Pons (tissue), 1 donor: ENCODE data around the gene ZNF584.
"Not testable (repeated sequence)": the region's sequence is repeated elsewhere in the genome, so short reads cannot be mapped to it uniquely, and the experiment has no call there.

Experiments
- DNase-seq: peaks from one replicate; pipeline ENCODE4 v3.0.0-alpha.2; 2016; ENCODE audit warnings: low spot score

Gene ZNF584

DNA sequence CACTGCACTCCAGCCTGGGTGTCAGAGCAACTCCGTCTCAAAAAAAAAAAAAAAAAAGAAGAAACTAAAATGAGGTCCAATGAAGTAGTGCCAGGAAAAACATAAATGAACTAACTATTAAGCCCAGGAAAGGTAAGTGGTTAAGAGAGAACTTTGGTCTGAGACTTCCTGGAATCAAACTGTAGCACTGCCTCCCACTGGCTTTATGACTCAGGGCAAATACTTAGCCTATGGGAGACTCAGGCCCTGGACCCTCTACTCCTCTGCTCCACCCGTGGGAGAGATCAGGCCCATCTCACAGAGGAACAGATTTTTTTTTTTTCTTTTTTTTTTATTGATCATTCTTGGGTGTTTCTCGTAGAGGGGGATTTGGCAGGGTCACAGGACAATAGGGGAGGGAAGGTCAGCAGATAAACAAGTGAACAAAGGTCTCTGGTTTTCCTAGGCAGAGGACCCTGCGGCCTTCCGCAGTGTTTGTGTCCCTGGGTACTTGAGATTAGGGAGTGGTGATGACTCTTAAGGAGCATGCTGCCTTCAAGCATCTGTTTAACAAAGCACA, 4.5 kb upstream of the ZNF584 start:
- not testable (repeated sequence) for DNase-seq

DNA sequence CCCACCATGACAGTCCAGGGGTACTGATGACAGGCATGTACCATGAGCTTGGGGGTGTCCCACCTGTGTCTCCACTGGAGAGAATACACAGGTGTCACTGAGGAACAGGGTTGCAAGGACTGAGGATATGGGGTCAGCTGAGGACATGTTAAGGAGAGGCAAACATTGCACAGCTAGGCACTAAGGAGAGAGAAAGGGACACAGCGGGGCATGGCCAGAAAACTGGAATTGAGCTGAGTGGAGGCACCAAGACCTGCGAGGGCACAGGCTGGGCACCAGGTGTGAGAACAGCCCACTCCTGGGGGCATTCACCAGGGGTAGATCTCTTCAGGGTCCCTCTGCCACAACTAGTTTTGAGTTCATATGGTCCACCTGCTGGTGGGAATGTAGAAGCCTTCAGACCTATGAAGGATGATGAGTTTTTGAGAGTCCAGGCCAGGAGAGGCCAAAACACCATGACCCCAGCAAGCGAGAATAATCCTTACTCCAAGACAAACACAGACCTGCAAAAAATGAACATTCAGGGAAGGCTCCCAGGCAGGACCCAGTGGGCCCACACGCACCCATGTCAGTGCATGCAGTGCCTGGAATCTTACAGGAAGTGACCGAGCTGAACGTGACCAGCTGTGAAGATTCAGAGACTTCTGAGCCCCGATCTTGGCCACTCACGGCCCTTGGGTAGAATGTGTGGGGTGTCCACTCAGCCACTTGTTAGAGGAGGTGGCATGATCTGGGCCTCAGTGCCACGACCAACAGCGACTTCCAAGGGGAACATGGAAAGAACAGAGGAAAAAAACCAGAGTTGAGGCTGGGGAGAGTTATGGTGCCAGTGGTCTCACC, 1.4 kb upstream of the ZNF584 start:
- no peak for DNase-seq

DNA sequence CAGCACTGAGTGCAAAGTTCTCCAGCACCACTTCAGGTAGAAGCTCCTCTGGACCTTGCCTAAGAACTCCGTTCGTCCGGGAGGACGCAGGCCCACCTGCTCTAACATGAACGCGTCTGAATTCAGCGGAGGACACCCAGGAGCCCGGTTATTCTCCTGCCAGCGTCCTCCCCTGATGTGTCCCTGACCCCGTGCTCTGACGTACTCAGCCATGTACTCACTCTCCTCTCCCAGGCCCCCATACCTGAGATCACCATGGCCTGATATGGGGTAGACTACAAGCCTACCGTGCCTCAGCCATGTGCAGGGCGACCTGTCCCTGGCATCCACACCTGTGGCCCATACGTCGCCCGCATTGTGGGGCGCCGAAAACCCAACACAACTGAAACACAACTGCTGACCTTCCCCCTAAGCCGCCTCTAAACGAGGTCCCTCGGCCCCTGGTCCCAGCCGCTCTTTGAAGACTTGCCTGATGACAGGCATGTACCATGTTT, 744 bp upstream of the ZNF584 start:
- no peak for DNase-seq

DNA sequence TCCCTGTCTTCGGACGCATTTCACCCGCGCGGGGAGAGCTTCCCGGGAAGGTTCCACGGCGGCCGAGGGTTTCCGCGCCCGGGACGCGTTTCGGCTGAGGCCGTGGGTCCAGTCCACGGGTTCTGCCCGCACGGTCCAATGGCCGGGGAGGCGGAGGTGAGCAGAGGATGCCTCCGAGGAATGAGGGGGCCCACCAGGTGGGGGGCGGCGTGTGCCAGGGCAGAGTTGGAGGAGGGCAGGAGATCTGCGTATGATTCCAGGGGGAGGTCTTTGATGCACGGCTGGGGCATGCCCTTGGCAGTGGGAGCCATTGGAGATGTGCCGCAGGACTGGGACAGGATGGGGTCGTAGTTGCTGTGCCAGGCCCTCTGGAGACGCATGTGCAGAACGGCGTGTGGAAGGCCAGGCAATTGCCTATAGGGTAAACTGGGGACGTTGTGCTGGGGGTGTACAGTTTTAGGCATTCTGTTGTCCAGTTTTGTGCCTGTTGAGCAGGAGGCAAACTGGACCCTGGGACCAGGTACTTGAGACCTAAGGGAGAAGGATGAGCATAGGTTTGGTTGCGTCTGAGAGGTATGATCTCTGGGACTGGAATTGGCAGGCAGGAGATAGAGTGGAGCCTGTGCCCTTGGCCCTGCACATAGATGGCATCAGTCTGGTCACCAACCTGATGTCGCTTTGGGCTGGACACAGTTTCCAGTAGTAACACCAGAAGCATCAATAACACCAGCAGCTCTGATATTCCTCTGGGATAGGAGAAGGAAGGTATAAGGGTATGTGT, 751 bp downstream of the ZNF584 start:
- no peak for DNase-seq

DNA sequence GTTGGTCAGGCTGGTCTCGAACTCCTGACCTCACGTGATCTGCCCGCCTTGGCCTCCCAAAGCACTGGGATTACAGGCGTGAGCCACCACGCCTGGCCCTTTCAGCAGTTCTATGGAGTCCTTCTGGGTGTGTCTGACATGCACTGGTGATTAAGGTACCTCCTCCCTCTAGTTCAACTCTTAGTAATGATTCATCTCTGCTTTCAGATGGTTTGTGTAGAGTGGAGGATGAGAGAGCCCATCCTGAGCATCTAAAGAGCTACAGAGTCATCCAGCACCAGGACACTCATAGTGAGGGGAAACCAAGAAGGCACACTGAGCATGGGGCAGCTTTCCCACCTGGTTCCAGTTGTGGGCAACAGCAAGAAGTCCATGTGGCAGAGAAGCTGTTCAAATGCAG, 8.2 kb downstream of the ZNF584 start:
- no peak for DNase-seq

DNA sequence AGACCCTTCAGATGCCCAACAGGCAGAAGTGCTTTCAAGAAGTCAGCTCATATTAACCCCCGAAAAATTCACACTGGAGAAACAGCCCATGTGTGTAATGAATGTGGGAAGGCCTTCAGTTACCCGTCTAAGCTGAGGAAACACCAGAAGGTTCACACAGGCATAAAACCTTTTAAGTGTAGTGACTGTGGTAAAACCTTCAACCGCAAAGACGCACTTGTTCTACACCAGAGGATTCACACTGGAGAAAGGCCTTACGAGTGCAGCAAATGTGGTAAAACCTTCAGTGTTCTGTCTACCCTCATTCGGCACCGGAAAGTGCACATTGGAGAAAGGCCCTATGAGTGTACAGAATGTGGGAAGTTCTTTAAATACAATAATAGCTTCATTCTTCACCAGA, 8.6 kb downstream of the ZNF584 start:
- DNase-seq, result no peak

DNA sequence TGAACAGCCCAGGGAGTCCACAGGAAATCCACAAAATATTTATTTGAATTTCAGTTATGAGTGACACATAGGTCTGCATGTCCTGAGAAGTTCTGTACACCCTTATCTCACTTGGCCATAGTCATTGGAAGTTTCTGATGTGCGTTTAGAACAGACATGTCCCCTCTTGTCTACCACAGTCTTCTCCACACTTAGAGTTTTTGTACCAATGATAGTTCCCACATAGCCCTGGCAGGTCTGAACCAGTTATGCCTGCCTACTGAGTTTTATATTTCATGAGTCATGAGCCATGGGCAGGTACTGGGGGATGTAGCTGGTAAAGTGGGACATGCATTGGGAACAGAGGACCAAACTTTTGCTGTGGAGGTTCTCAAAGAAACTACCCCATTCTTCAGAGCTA, 20.2 kb downstream of the ZNF584 start:
- no peak for DNase-seq

DNA sequence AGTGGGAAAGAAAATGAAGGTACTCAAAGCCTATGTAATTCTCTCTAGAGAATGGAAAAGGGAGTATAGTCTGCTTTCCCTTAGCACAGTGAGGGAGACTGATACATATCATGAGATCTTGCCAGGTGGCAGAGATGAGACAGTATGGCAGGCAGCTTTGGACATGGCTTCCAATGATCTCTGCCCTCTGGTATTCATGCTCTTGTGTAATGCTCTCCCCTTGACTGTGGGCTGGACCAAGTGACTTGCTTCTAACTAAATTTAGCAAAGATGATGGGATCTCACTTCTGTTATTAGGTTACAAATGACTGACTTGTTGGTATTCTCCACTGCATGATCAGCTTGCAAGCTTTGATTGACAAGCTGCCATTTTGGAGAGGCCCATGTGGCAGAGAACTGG, 21.3 kb downstream of the ZNF584 start:
- no peak for DNase-seq

DNA sequence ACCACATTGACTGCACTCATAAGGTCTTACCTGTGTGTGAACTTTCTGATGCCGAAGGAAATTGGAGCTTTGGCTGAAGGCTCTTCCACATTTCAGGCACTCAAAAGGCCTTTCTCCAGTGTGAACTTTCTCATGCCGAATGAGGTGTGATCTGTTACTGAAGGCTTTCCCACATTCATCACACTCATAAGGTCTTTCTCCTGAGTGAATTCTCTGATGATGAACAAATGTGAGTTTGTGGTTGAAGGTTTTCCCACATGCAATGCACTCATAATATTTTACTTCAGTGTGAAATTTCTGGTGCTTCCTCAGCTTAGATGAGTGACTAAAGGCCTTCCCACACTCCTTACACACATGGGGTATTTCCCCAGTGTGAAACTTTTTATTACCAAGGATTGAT, 25.8 kb downstream of the ZNF584 start:
- DNase-seq, result no peak

DNA sequence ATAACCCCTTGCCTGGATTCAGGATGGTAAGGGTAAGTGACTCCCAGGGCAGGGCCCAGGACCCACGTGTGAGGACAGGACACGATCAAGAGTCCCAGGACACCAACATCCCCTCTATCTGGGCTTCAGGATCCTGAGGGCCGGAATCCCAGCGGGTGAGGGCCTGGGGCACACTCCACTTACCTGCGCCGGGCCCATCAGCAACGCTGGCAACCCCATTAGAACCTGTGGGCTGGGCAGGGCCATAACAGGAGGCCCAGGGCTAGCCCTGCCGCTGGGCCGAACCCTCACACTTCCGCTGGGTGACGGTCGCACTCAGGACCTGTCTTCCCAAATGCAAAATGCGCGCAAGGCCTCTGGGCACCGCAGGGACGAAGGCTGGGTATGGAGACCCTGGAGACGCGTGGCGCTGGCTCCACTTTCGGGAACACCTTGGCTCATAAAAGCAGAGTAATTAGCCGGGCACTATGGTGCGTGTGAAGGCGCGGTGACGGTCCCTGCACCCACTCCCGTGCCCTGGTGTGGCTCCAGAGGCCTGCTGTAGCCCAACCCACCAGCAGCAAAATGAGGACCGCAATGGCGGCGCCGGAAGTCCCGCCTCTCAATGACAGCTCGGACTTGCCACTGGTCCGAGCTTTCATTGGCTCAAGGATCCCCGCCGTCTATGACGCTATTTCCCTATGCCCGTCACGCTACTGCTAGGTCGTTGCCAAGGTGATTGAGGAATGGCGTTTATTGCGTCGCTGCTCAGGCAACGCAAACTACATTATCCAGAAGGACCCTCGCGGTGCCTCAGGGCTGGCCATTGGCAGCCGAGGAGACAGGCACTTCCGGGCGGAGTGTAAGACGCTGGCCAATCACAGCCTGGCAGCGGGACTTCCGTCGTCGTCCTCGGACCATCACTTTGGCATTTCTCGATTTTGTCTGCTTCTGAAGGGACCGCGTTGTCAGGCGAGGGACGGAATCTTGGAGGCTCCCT, 31.4 kb downstream of the ZNF584 start, which contains the start of gene ZNF132:
TSS of gene ZNF132 (minus strand) at position 578 of the 979 bp plus-strand sequence. CDS start at position 246, 332 bp downstream.
- DNase-seq, result peak; percentile 100

DNA sequence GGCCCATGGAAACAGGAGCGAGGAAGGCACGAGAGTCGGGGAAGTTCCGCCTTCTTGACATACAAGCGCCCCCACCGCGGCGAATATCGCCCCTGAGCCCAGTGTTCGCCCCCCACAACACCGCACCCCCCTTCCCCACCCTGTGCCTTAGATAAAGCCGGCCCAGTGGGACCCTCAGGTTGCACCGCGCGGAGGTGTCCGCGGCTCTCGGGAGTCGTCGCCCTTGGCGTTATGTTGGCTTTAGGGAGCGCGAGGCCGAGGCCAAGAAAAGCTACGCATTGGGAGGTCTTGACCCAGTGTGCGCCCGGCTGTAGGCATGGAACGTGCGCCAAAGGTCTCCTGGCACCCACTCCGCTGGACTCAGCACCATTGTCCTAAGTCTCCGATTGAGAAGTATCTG, 32.1 kb downstream of the ZNF584 start:
- DNase-seq, result no peak

DNA sequence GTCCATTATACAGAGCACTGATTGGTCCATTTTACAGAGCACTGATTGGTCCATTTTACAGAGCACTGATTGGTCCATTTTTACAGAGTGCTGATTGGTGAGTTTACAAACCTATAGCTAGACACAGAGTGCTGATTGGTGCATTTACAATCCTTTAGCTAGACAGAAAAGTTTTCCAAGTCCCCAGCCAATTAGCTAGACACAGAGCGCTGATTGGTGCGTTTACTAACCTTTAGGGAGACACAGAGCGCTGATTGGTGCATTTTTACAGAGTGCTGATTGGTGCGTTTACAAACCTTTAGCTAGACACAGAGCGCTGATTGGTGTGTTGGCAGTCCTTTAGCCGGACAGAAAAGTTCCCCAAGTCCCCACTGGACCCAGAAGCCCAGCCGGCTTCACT, 34.5 kb downstream of the ZNF584 start:
- DNase-seq, result not testable (repeated sequence)

DNA sequence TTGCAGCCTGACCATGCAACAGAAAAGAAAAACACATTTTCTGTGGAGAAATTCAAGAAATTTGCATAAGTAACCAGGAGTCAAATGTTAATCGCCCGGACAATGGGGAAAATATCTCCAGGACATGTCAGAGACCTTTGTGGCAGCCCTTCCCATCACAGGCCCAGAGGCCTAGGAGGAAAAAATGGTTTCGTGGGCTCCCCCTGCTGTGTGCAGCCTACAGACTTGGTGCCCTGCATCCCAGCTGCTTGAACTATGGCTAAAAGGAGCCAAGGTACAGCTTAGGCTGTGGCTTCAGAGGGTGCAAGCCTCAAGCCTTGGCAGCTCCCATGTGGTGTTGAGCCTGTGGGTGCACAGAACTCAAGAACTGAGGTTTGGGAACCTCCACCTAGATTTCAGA, 40.4 kb downstream of the ZNF584 start:
- not testable (repeated sequence) for DNase-seq

DNA sequence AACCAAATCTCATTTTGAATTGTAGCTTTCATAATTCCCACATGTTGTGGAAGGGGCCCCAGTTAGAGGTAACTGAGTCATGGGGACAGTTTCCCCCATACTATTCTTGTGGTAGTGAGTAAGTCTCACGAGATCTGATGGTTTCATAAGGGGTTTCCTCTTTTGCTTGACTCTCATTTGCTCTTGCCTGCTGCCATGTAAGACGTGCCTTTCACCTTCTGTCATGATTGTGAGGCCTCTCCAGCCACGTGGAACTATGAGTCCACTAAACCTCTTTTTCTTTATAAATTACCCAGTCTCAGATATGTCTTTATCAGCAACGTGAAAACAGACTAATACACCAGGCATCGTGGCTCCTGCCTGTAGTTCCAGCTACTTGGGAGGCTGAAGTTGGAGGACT, 41.5 kb downstream of the ZNF584 start:
- not testable (repeated sequence) for DNase-seq

DNA sequence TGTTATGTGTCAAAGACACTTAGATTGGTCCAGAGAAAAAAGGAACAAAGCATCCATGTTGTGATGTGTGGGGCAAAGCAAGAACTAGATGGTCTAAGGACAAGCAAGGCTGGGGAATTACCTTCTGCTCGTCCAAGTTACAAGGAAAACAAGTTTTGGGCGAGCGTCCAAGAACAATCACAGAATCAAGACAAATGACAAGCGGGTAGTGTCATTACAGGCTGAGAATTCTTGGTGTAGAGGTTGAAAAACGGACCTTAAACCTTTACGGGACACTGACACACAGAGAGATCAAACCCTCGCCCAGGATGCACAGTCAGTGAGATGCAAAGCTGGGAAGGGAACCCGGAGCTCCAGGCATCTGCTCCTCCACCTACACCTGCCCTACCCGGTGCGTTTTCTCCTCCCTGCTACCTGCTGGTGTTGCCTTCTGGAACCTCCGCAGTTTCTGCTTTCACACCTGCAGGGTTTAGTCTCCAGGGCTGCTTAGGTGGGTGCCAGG, 42.5 kb downstream of the ZNF584 start:
- DNase-seq, result no peak

DNA sequence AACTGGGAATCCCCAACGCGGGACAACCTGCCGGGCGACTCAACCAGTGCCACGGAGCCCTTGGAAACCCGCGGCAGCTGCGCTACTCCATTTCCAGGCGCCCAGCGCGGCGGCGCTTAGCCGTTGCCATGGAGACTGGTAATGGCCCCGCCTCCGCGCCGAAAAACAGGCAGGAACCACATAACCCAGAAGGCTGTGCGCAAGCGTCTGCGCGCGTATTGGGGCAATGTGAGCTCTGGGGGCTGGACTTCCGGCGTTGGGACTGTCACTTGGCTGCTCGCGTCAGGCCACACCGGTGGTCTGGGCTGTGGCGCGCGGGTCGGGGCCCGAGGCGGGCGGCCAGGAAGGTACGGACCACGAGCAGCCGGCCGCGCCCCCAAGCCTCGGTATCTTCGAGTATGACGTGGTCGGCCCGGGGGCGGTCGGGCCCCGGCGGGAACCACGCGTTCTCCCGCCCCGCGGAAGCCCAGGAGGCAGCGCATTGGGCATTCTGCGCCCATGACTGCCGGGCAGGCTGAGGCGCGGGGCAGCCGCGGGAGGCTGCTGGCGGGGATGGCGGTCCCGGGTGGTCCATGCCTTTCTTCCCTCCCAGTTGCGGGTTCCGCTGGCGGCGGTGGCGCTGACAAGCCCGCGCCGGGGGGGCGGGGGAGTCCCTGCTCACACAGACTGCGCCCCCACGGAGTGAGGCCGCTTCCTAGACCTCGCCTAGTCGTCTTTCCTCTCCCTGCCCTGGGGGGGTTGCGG, 43.1 kb downstream of the ZNF584 start, which contains the start of gene ZNF324B:
TSS of gene ZNF324B (plus strand) at position 265 of the 744 bp plus-strand sequence. CDS start 2,080 bp downstream, outside the sequence.
- peak; percentile 98 for DNase-seq

DNA sequence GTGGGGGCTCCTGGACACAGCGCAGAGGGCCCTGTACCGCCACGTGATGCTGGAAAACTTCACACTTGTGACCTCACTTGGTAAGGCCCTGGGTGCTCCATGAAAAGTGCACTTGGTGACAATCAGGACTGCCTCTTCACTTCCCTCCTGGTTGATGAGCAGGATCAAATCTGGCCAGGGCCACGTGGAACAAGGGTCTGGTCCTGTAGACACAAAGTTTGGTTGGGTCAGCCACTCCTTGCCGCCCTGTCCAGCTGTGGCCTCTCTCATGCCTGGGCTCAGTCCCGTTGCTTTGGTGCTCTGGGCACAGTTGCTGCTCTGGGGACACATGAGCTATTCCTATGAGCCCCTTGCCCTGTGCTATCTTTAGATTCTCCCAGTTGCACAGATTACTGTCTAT, 45.3 kb downstream of the ZNF584 start:
- DNase-seq, result no peak

DNA sequence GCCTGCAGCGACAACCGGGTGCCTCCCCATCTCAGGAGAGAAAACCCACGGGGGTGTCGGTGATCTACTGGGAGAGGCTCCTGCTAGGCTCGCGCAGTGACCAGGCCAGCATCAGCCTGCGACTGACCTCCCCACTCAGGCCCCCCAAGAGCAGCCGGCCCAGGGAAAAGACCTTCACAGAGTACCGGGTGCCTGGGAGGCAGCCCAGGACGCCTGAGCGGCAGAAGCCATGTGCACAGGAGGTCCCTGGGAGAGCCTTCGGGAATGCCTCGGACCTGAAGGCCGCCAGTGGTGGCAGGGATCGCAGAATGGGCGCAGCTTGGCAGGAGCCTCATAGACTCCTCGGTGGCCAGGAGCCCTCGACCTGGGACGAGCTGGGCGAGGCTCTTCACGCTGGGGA, 46.9 kb downstream of the ZNF584 start:
- DNase-seq, result no peak

DNA sequence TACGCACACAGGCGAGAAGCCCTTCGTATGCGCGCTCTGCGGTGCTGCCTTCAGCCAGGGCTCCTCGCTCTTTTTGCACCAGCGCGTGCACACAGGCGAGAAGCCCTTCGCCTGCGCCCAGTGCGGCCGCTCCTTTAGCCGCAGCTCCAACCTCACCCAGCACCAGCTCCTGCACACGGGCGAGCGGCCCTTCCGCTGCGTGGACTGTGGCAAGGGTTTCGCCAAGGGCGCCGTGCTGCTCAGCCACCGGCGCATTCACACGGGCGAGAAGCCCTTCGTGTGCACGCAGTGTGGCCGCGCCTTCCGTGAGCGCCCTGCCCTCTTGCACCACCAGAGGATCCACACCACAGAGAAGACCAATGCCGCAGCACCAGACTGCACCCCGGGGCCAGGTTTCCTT, 47.7 kb downstream of the ZNF584 start:
- DNase-seq, result no peak

DNA sequence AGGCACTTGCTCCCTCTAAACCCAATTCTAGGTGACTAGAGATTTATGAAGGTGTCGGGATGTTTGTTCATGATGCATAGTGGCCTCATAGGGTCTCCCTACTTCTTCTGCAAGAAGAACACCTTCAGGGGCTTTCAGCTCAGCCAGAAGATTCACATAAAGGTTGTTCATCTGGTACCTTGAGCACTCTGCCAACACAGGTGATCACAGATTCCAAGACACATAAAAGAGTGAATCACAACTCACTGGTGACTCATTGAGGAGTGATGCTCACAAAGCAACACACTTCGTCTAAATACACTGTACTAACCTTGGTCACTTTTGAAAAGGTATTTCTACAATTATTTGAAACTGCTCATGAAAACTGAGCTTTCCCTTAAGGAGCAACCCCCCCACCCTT, 51.6 kb downstream of the ZNF584 start:
- DNase-seq, result no peak
